ENCODE measurements around the gene SHISA7.

Gene SHISA7

GRCh38 chr19:55387736-55388497, 55.2 kb downstream of the SHISA7 start:
- Histone ChIP-seq H3K27me3 (ENCODE audit: insufficient read depth, low read length) (no peaks in the 10 kb centered on the region), H3K9me2 (ENCODE audit: low read depth, low read length) (no peaks in the 10 kb centered on the region), H3K4me2 (ENCODE audit: low read length) (peak overlapping the region; percentile 89), H2AFZ (ENCODE audit: low read length) (no peak overlapping the region), H3K36me3 (ENCODE audit: insufficient read depth, low read length) (peaks cover 52% of the 10 kb centered on the region), H3F3A (ENCODE audit: insufficient read depth, low read length) (no peaks in the 10 kb centered on the region), H3K9me3 (ENCODE audit: low read length) (no peaks in the 10 kb centered on the region), H3K4me1 (ENCODE audit: insufficient read depth, low read length, severe bottlenecking) (peaks cover 47% of the 10 kb centered on the region), H3K9ac (ENCODE audit: low read length) (peak overlapping the region; percentile 96), H4K20me1 (ENCODE audit: insufficient read depth, low read length) (no peaks in the 10 kb centered on the region), H3K4me3 (ENCODE audit: low read depth, low read length, poor library complexity, severe bottlenecking) (peak overlapping the region; percentile 94), H3K79me2 (ENCODE audit: insufficient read depth, low read length) (no peaks in the 10 kb centered on the region), H3K27ac (ENCODE audit: low read depth, low read length, poor library complexity, severe bottlenecking) (no peak overlapping the region)
- TF ChIP-seq EZH2 (IDR thresholded peaks at IDR 0.05; ENCODE audit: borderline replicate concordance, low read length) = no peak
- no peak for TF ChIP-seq CTCF (IDR thresholded peaks at IDR 0.05; ENCODE audit: low read length)

GRCh38 chr19:55386493-55386971, 56.6 kb downstream of the SHISA7 start:
- Histone ChIP-seq H3K27ac (ENCODE audit: low read depth, low read length, poor library complexity, severe bottlenecking) (peak overlapping the region; percentile 46), H3K79me2 (ENCODE audit: insufficient read depth, low read length) (no peaks in the 10 kb centered on the region)

GRCh38 chr19:55385724-55386492, 57.2 kb downstream of the SHISA7 start, which contains the start of gene RPL28:
TSS of gene RPL28 (plus strand) at chr19:55385932. CDS start at chr19:55386358, 426 bp downstream.
- Histone ChIP-seq H3K79me2 (ENCODE audit: insufficient read depth, low read length) (no peaks in the 10 kb centered on the region), H2AFZ (ENCODE audit: low read length) (no peak within 1 kb of the TSS)

More at GRCh38 chr19:55386493-55386971, 56.6 kb downstream of the SHISA7 start:
- Histone ChIP-seq H2AFZ (ENCODE audit: low read length) (no peak overlapping the region), H3K27me3 (ENCODE audit: insufficient read depth, low read length) (no peaks in the 10 kb centered on the region), H3K4me2 (ENCODE audit: low read length) (peak overlapping the region; percentile 89), H3K36me3 (ENCODE audit: insufficient read depth, low read length) (peaks cover 52% of the 10 kb centered on the region), H3K9ac (ENCODE audit: low read length) (peak overlapping the region; percentile 96), H4K20me1 (ENCODE audit: insufficient read depth, low read length) (no peaks in the 10 kb centered on the region), H3F3A (ENCODE audit: insufficient read depth, low read length) (no peaks in the 10 kb centered on the region), H3K9me3 (ENCODE audit: low read length) (no peaks in the 10 kb centered on the region), H3K4me3 (ENCODE audit: low read depth, low read length, poor library complexity, severe bottlenecking) (peak overlapping the region; percentile 94), H3K4me1 (ENCODE audit: insufficient read depth, low read length, severe bottlenecking) (peaks cover 47% of the 10 kb centered on the region), H3K9me2 (ENCODE audit: low read depth, low read length) (no peaks in the 10 kb centered on the region)
- TF ChIP-seq EZH2 (IDR thresholded peaks at IDR 0.05; ENCODE audit: borderline replicate concordance, low read length) = no peak
- no peak for TF ChIP-seq CTCF (IDR thresholded peaks at IDR 0.05; ENCODE audit: low read length)

More at GRCh38 chr19:55385724-55386492, 57.2 kb downstream of the SHISA7 start, which contains the start of gene RPL28:
- H3K9ac ChIP-seq (ENCODE audit: low read length) = peak within 1 kb of the TSS; percentile 96
- H3K4me1 ChIP-seq (ENCODE audit: insufficient read depth, low read length, severe bottlenecking) = peaks cover 47% of the 10 kb centered on the region
- no peaks in the 10 kb centered on the region for H3F3A ChIP-seq (ENCODE audit: insufficient read depth, low read length)
- H3K27ac ChIP-seq (ENCODE audit: low read depth, low read length, poor library complexity, severe bottlenecking) = peak within 1 kb of the TSS; percentile 92
- H4K20me1 ChIP-seq (ENCODE audit: insufficient read depth, low read length) = no peaks in the 10 kb centered on the region
- H3K4me2 ChIP-seq (ENCODE audit: low read length) = peak within 1 kb of the TSS; percentile 93
- H3K36me3 ChIP-seq (ENCODE audit: insufficient read depth, low read length) = peaks cover 50% of the 10 kb centered on the region
- no peaks in the 10 kb centered on the region for H3K27me3 ChIP-seq (ENCODE audit: insufficient read depth, low read length)
- H3K9me3 ChIP-seq (ENCODE audit: low read length) = no peaks in the 10 kb centered on the region
- H3K9me2 ChIP-seq (ENCODE audit: low read depth, low read length) = no peaks in the 10 kb centered on the region
- H3K4me3 ChIP-seq (ENCODE audit: low read depth, low read length, poor library complexity, severe bottlenecking) = peak within 1 kb of the TSS; percentile 94
- TF ChIP-seq CTCF (IDR thresholded peaks at IDR 0.05; ENCODE audit: low read length) (no peak), EZH2 (IDR thresholded peaks at IDR 0.05; ENCODE audit: borderline replicate concordance, low read length) (no peak)

Measured in OCI-LY1 (cell line).